ENCODE measurements around the gene RNF39. TPM values are rescaled to one million over a fixed set of nuclear protein-coding genes. Genes with fewer than 3 reads are reported as not detected.

The RNF39 gene
- total and polyA plus RNA-seq, 10 of the 15 experiments (the other 5 are each of a cell fraction or from before 2014, with no cell fraction given): 0.04 to 0.11 TPM; not detected in 8

- peak in 1 of 2 experiments; percentile 46; a peak in 1 of 4 replicates for TF ChIP-seq ETV6 (conservative IDR thresholded peaks at IDR 0.05 in 1 of 2, IDR thresholded peaks at IDR 0.05 in 1 of 2; ENCODE audit: borderline replicate concordance in 1 of 2, low read depth in 1 of 2)
- TF ChIP-seq SMAD5 (IDR thresholded peaks at IDR 0.05; ENCODE audit: low read depth): peak; percentile 87
- TF ChIP-seq ZNF24 (IDR thresholded peaks at IDR 0.05): peak; percentile 76; the same call in 1 of the 2 replicates
- no peak for TF ChIP-seq BACH1 (IDR thresholded peaks at IDR 0.05; ENCODE audit: borderline replicate concordance)
- TF ChIP-seq KDM1A (IDR thresholded peaks at IDR 0.05; ENCODE audit: borderline replicate concordance): no peak
- no peak for TF ChIP-seq USF2 (IDR thresholded peaks at IDR 0.05; ENCODE audit: borderline replicate concordance, low read depth, low read length)
- TF ChIP-seq CBX3 (IDR thresholded peaks at IDR 0.05; ENCODE audit: borderline replicate concordance, low read depth): no peak
- TF ChIP-seq, protein P1, sequence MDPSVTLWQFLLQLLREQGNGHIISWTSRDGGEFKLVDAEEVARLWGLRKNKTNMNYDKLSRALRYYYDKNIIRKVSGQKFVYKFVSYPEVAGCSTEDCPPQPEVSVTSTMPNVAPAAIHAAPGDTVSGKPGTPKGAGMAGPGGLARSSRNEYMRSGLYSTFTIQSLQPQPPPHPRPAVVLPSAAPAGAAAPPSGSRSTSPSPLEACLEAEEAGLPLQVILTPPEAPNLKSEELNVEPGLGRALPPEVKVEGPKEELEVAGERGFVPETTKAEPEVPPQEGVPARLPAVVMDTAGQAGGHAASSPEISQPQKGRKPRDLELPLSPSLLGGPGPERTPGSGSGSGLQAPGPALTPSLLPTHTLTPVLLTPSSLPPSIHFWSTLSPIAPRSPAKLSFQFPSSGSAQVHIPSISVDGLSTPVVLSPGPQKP (IDR thresholded peaks at IDR 0.05; ENCODE audit: low read depth, low read length): no peak
- peak; percentile 62 for TF ChIP-seq NFYB (IDR thresholded peaks at IDR 0.05; ENCODE audit: insufficient read depth, low read depth, low read length)
- peak; percentile 99 for TF ChIP-seq ATF7 (IDR thresholded peaks at IDR 0.05; ENCODE audit: low read depth)
- TF ChIP-seq EED (IDR thresholded peaks at IDR 0.05; ENCODE audit: low read depth): peak; percentile 36; the same call in 1 of the 2 replicates
- TF ChIP-seq, protein P2, sequence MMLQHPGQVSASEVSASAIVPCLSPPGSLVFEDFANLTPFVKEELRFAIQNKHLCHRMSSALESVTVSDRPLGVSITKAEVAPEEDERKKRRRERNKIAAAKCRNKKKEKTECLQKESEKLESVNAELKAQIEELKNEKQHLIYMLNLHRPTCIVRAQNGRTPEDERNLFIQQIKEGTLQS (IDR thresholded peaks at IDR 0.05; ENCODE audit: borderline replicate concordance, extremely low read depth, low read depth, low read length): peak; percentile 44; the same call in 1 of the 2 replicates
- TF ChIP-seq ZNF217 (IDR thresholded peaks at IDR 0.05): 0 out of 2 replicates have a peak, but pooled peaks have one; percentile 31
- TF ChIP-seq KAT2A (conservative IDR thresholded peaks at IDR 0.05; ENCODE audit: control insufficient read depth, low read depth, low read length): no peak
- no peak for TF ChIP-seq GATAD2B (conservative IDR thresholded peaks at IDR 0.05; ENCODE audit: low read depth)
- peak in 1 of 2 experiments; percentile 81; a peak in 2 of 4 replicates for TF ChIP-seq SRF (IDR thresholded peaks at IDR 0.05; ENCODE audit: low read depth in 2 of 2, low read length in 2 of 2)
- peak; percentile 32; the same call in 1 of the 2 replicates for TF ChIP-seq RFX5 (IDR thresholded peaks at IDR 0.05; ENCODE audit: low read depth, low read length)
- no peak for TF ChIP-seq NFYA (IDR thresholded peaks at IDR 0.05; ENCODE audit: borderline replicate concordance, low read depth, low read length)
- TF ChIP-seq SMAD1 (IDR thresholded peaks at IDR 0.05; ENCODE audit: low read depth, partially characterized antibody): no peak
- peak; percentile 73 for TF ChIP-seq SMARCA5 (IDR thresholded peaks at IDR 0.05)
- TF ChIP-seq POLR2AphosphoS2 (IDR thresholded peaks at IDR 0.05; ENCODE audit: low read depth, low read length): peak; percentile 59; the same call in 1 of the 2 replicates
- TF ChIP-seq HDGF (IDR thresholded peaks at IDR 0.05): peak; percentile 55; the same call in 1 of the 2 replicates
- peak; percentile 78 for TF ChIP-seq FOXM1 (IDR thresholded peaks at IDR 0.05; ENCODE audit: low read depth, low read length)
- TF ChIP-seq, protein P3, sequence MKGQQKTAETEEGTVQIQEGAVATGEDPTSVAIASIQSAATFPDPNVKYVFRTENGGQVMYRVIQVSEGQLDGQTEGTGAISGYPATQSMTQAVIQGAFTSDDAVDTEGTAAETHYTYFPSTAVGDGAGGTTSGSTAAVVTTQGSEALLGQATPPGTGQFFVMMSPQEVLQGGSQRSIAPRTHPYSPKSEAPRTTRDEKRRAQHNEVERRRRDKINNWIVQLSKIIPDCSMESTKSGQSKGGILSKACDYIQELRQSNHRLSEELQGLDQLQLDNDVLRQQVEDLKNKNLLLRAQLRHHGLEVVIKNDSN (IDR thresholded peaks at IDR 0.05; ENCODE audit: borderline replicate concordance, extremely low read length, insufficient read depth, low read depth, low read length): no peak
- peak; percentile 99 for TF ChIP-seq CREM (IDR thresholded peaks at IDR 0.05; ENCODE audit: low read depth)
- peak; percentile 92 for TF ChIP-seq YY1 (IDR thresholded peaks at IDR 0.05; ENCODE audit: low read depth, low read length)
- TF ChIP-seq, protein P4, sequence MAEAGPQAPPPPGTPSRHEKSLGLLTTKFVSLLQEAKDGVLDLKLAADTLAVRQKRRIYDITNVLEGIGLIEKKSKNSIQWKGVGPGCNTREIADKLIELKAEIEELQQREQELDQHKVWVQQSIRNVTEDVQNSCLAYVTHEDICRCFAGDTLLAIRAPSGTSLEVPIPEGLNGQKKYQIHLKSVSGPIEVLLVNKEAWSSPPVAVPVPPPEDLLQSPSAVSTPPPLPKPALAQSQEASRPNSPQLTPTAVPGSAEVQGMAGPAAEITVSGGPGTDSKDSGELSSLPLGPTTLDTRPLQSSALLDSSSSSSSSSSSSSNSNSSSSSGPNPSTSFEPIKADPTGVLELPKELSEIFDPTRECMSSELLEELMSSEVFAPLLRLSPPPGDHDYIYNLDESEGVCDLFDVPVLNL (IDR thresholded peaks at IDR 0.05; ENCODE audit: low read depth, low read length): no peak
Measured at GRCh38 chr6:30061092-30061857, 14.3 kb downstream of the RNF39 start, which contains the start of gene POLR1H (continued).
